Measurements from ENCODE around the gene NDUFB10. TPM values are rescaled to one million over a fixed set of nuclear protein-coding genes. Genes with fewer than 3 reads are reported as not detected.

The NDUFB10 gene
- 10 to 100 TPM; 57.7 to 58.1 TPM for total RNA-seq
- total RNA-seq = 25.2 to 56.7 reads per million in 2 donors

DNA sequence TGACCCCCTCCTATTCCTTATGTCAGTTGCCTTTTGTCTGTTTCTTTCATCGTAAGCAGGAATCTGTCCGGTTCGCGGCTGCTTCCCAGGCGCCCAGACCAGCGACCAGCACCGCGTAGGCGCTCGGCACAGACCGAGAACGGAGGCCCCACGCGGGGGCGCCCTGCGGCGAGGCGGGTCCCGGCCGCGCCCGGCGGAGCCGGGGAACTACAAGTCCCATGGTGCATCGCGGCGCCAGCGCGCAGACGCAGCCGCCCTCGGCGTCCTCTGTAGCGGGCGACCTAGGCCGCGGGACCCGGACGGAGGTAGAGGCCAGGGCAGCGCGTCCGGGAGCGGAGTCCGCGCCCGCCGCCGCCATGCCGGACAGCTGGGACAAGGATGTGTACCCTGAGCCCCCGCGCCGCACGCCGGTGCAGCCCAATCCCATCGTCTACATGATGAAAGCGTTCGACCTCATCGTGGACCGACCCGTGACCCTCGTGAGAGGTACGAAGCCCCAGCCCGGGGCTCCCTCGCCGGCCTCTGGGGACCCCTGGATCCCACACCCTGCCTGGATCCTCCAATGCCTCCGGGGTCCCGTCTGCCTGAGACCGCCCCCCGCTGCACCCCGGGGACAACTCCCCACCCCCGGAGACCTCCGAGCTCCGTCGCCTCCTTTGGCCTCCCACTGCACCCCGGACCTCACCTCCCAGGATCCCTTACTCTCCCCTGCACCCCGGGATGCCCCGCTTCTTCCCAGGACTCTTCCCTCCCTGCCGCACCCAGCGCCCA lies at the start of gene NDUFB10:
Gene NDUFB10 (plus strand): TSS at position 270 of the 771 bp plus-strand sequence. CDS start 87 bp downstream, at position 357.
- Mint-ChIP-seq H3K27ac (peak within 1 kb of the TSS; percentile 98), H3K36me3 (ENCODE audit: low read depth) (peaks cover 4% of the 10 kb centered on the region), H3K4me1 (peaks cover 28% of the 10 kb centered on the region), H3K27me3 (no peaks in the 10 kb centered on the region), H3K4me3 (peak within 1 kb of the TSS; percentile 96)
- no peaks in the 10 kb centered on the region for H3K9me3 ChIP-seq (ENCODE audit: control insufficient read depth, low read length, poor library complexity, severe bottlenecking)
- ATAC-seq (peak; percentile 89), DNase-seq (peak; percentile 86 to 94 (median 92))

DNA sequence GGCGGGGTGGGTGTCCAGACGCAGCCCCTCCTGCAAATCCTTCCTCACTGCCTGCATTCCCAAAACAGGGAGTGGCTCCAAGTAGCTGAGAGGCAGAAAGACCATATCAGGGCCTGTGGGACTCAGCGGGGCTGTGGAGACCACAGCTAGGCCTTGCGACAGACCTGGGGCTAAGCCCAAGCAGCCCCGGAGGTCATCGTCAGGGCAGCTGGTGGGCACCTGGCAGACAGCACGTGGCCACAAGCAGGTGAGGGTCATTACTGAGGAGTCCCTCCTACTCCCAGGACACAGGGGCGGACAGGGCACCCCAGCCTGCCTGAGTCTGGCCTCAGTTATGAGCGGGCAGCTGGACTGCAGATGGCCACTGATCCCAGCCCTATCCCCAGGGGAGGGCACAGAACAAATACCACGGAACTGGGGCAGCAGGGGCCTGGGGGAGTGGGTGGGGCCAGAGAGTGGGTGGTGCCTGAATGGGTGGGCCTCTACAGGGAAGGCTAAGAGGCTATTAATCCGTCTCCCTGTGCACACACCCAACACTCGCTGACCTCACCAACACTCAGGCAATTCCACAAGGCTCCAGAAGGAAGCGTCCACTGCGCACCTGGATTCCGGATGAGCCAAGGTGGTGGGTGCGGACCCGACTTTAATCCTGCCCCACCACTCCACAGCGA lies 49.6 kb upstream of the NDUFB10 start:
- no peaks in the 10 kb centered on the region for H3K9me3 ChIP-seq (ENCODE audit: control insufficient read depth, low read length, poor library complexity, severe bottlenecking)
- no peak for ATAC-seq
- Mint-ChIP-seq H3K4me3 (no peak overlapping the region), H3K36me3 (ENCODE audit: low read depth) (no peaks in the 10 kb centered on the region), H3K27ac (no peak overlapping the region), H3K27me3 (peaks cover 18% of the 10 kb centered on the region), H3K4me1 (no peaks in the 10 kb centered on the region)
- DNase-seq = no peak

GRCh38 chr16:1911467-1912214 lies 47.7 kb upstream of the NDUFB10 start:
- Mint-ChIP-seq H3K4me3 (no peak overlapping the region), H3K27me3 (peaks cover 29% of the 10 kb centered on the region), H3K36me3 (ENCODE audit: low read depth) (no peaks in the 10 kb centered on the region), H3K27ac (no peak overlapping the region), H3K4me1 (peaks cover 3% of the 10 kb centered on the region)
- no peak for DNase-seq
- ATAC-seq = no peak
- no peaks in the 10 kb centered on the region for H3K9me3 ChIP-seq (ENCODE audit: control insufficient read depth, low read length, poor library complexity, severe bottlenecking)

GRCh38 chr16:1912215-1912543 lies 47.2 kb upstream of the NDUFB10 start:
- no peak for ATAC-seq
- Mint-ChIP-seq H3K36me3 (ENCODE audit: low read depth) (no peaks in the 10 kb centered on the region), H3K27ac (no peak overlapping the region), H3K4me3 (no peak overlapping the region), H3K4me1 (peaks cover 5% of the 10 kb centered on the region), H3K27me3 (peaks cover 31% of the 10 kb centered on the region)
- DNase-seq = no peak
- no peaks in the 10 kb centered on the region for H3K9me3 ChIP-seq (ENCODE audit: control insufficient read depth, low read length, poor library complexity, severe bottlenecking)

DNA sequence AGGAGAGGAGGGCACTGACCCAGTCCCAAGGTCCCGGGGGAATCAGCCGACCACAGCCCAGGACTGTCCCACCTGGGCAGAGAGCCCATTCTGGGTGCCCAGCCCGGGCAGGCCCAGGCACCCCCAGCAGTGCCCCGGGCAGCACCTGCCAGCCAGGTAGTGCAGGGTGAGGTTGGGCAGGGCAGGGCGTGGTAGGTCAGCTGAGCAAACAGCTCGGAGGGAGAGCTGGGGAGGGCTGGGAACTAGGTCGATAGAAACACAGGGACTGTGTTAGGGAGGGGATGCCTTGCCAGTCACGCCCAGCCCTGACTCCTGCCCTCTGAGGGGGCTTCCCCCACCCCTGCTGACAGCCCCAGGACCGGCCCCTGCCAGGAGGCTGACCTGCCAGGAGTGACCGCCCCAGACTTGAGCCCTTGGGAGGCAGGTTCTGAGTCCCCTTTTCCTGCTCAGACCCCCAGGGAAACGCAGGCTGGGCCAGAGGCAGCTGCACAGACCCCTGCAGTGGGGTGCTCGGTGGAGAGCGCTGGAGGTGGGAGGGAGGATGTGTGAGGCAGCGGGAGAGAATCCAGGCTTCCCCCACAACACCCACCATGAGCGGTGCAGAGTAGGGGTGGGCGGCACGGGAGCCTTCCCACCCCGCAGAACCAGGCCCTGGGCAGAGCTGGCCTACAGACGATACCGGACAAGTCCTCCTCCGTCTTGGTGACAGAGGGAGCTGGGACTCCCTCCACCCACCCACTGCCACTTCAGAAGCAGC lies 45.8 kb upstream of the NDUFB10 start:
- no peaks in the 10 kb centered on the region for H3K36me3 Mint-ChIP-seq (ENCODE audit: low read depth)
- no peaks in the 10 kb centered on the region for H3K9me3 ChIP-seq (ENCODE audit: control insufficient read depth, low read length, poor library complexity, severe bottlenecking)
- H3K4me3 Mint-ChIP-seq = no peak overlapping the region
- H3K27me3 Mint-ChIP-seq = peaks cover 29% of the 10 kb centered on the region
- peaks cover 5% of the 10 kb centered on the region for H3K4me1 Mint-ChIP-seq
- no peak for ATAC-seq
- no peak overlapping the region for H3K27ac Mint-ChIP-seq
- no peak for DNase-seq

DNA sequence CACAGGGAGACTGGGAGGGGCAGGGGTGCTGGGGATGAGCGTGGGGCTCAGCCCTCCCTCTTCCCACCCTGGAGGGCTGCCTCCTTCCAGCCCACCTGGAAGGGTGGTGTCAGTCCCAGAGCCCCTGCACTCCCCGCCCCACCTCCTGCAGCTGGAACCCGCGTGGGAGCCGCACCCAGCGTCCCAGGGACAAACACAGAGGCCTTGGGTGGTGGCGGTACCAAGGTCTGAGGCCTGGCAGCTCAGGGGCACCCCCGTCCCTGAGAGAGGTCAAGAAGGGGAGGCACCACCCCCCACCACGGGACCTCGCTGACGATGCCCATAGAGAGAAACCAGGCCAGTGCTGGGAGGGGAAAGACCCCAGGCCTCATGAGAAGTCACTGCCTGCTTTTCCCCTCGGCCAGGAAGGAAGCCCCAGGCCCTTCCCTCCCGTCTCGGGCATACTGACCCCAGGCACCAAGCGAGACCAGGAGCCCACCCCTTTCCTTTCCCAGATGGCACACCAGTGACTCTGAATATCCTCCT lies 45.2 kb upstream of the NDUFB10 start:
- H3K9me3 ChIP-seq (ENCODE audit: control insufficient read depth, low read length, poor library complexity, severe bottlenecking) = no peaks in the 10 kb centered on the region
- H3K4me1 Mint-ChIP-seq = peaks cover 5% of the 10 kb centered on the region
- no peak overlapping the region for H3K4me3 Mint-ChIP-seq
- no peak overlapping the region for H3K27ac Mint-ChIP-seq
- DNase-seq (no peak), ATAC-seq (no peak)
- peaks cover 25% of the 10 kb centered on the region for H3K27me3 Mint-ChIP-seq
- no peaks in the 10 kb centered on the region for H3K36me3 Mint-ChIP-seq (ENCODE audit: low read depth)

GRCh38 chr16:1914988-1915387 lies 44.4 kb upstream of the NDUFB10 start:
- DNase-seq (no peak), ATAC-seq (no peak)
- peaks cover 5% of the 10 kb centered on the region for H3K4me1 Mint-ChIP-seq
- H3K9me3 ChIP-seq (ENCODE audit: control insufficient read depth, low read length, poor library complexity, severe bottlenecking) = no peaks in the 10 kb centered on the region
- no peak overlapping the region for H3K27ac Mint-ChIP-seq
- no peaks in the 10 kb centered on the region for H3K36me3 Mint-ChIP-seq (ENCODE audit: low read depth)
- H3K27me3 Mint-ChIP-seq = peaks cover 25% of the 10 kb centered on the region
- H3K4me3 Mint-ChIP-seq = no peak overlapping the region

DNA sequence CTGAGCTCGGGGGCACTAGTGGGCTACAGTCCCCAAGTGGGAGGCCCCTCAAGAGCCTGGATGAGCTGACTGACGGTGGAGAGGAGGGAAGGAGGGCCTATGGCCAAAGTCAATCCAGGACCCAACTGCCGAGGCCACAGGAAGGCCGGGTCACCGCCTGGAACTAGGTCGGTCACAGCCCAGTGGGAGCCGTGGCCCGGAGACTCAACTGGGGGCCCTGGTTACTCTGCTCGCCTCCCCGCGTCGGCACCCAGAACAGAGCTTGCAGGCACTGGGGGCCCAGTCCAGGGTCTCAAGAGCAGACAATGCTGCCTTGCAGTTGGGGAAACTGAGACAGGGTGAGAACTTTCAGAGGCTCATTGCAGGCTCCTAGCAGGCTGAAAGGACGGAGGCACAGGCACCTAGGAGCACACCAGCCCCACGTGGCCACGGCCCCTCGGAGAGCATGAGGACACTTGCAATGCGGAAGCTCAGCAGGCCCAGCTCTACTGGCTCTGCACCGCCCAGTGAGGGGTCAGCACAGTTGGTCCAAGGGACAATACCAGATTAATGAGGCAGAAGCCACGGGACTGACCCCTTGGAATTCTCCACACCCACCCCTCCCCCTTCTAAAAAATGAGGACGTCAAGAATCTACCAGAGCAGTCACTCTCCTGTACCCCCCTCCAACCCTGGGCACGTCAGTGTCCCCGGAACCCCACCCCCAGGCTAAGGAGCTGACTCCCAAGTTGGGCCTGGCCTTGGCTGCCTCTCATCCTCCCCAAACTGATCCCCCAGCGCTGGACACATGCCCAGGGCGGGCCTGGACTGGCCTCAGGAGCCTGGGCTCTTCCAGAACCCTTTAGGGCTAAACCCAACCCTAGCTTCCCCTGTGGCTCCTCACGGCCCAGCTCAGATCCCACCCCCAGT lies 43.4 kb upstream of the NDUFB10 start:
- no peak for DNase-seq
- no peaks in the 10 kb centered on the region for H3K9me3 ChIP-seq (ENCODE audit: control insufficient read depth, low read length, poor library complexity, severe bottlenecking)
- Mint-ChIP-seq H3K4me1 (peaks cover 5% of the 10 kb centered on the region), H3K27me3 (peaks cover 34% of the 10 kb centered on the region), H3K4me3 (no peak overlapping the region), H3K27ac (no peak overlapping the region), H3K36me3 (ENCODE audit: low read depth) (peaks cover 4% of the 10 kb centered on the region)
- no peak for ATAC-seq

- H3K27me3 Mint-ChIP-seq = peaks cover 41% of the 10 kb centered on the region
- H3K4me3 Mint-ChIP-seq = peak overlapping the region; percentile 12
- peaks cover 8% of the 10 kb centered on the region for H3K4me1 Mint-ChIP-seq
- no peak overlapping the region for H3K27ac Mint-ChIP-seq
- H3K36me3 Mint-ChIP-seq (ENCODE audit: low read depth) = peaks cover 7% of the 10 kb centered on the region
- no peaks in the 10 kb centered on the region for H3K9me3 ChIP-seq (ENCODE audit: control insufficient read depth, low read length, poor library complexity, severe bottlenecking)
- DNase-seq (no peak), ATAC-seq (no peak)
Measured at GRCh38 chr16:1916640-1916990, 42.7 kb upstream of the NDUFB10 start.

- Mint-ChIP-seq H3K4me1 (peaks cover 8% of the 10 kb centered on the region), H3K4me3 (peak overlapping the region; percentile 12), H3K27me3 (peaks cover 45% of the 10 kb centered on the region), H3K36me3 (ENCODE audit: low read depth) (peaks cover 7% of the 10 kb centered on the region), H3K27ac (no peak overlapping the region)
- no peaks in the 10 kb centered on the region for H3K9me3 ChIP-seq (ENCODE audit: control insufficient read depth, low read length, poor library complexity, severe bottlenecking)
- DNase-seq = no peak
- no peak for ATAC-seq
Measured at GRCh38 chr16:1917056-1917664, 42.2 kb upstream of the NDUFB10 start.

DNA sequence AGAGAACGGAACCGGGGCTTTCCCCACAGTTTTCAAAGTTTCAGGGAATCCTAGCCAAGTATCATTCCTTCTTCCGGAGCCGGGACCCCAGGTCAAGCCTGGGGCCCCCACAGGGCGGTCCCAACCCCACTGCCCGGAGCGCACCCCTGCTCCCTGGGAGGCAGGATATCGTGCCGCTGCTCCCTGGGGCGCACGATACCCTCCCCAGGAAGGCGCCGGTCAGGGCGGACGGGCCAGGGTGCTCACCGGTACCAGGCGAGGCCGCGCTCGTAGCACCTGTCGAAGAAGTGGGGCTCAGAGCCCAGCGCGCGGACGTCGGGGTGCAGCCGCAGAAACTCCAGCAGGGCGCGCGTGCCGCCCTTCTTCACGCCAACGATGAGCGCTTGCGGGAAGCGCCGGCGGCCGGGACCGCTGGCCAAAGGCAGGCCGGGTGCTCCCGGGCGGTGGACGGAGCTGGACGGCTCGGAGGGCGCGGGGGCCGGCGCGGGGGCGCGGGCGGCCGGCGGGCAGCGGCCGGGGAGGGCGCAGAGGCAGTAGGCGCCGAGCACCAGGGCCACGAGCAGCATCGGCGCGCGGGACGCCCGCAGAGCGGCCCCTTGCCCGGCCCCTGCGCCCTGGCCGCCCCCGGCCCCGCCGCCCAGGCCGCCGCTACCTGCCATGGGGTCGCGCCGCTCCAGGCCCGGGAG lies 41.5 kb upstream of the NDUFB10 start:
- DNase-seq (no peak), ATAC-seq (no peak)
- Mint-ChIP-seq H3K4me1 (peaks cover 8% of the 10 kb centered on the region), H3K36me3 (ENCODE audit: low read depth) (peaks cover 7% of the 10 kb centered on the region), H3K27ac (no peak overlapping the region), H3K4me3 (no peak overlapping the region), H3K27me3 (peaks cover 51% of the 10 kb centered on the region)
- no peaks in the 10 kb centered on the region for H3K9me3 ChIP-seq (ENCODE audit: control insufficient read depth, low read length, poor library complexity, severe bottlenecking)

All from T-helper 17 cell (primary cell).